ENCODE data around the gene NXNL1.

DNA sequence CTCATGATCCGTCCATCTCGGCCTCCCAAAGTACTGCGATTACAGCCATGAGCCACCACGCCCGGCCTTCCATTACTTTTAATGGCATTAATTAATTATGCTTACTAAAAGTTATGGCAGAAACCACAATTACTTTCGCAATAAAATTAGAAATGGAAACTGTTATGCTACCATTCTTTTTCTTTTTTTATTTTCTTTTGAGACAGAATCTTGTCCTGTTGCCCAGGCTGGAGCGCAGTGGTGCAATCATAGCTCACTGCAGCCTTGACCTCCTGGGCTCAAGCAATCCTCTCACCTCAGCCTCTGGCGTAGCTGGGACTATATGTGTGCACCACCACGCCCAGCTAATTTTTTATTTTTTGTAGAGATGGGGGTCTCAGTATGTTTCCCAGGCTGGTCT lies 50.7 kb downstream of the NXNL1 start:
- TF ChIP-seq, protein P1, sequence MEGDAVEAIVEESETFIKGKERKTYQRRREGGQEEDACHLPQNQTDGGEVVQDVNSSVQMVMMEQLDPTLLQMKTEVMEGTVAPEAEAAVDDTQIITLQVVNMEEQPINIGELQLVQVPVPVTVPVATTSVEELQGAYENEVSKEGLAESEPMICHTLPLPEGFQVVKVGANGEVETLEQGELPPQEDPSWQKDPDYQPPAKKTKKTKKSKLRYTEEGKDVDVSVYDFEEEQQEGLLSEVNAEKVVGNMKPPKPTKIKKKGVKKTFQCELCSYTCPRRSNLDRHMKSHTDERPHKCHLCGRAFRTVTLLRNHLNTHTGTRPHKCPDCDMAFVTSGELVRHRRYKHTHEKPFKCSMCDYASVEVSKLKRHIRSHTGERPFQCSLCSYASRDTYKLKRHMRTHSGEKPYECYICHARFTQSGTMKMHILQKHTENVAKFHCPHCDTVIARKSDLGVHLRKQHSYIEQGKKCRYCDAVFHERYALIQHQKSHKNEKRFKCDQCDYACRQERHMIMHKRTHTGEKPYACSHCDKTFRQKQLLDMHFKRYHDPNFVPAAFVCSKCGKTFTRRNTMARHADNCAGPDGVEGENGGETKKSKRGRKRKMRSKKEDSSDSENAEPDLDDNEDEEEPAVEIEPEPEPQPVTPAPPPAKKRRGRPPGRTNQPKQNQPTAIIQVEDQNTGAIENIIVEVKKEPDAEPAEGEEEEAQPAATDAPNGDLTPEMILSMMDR (IDR thresholded peaks at IDR 0.05), result no peak
- TF ChIP-seq POLR2A (IDR thresholded peaks at IDR 0.05) (no peak), POLR2AphosphoS5 (IDR thresholded peaks at IDR 0.05) (no peak)

Measured in transverse colon (tissue), 4 donors.